HepG2 (cell line): ENCODE measurements around the gene ATP7B. TPM values are rescaled to one million over a fixed set of nuclear protein-coding genes. Genes with fewer than 3 reads are reported as not detected.
A peak's percentile ranks its signal among the peaks of the same experiment; 100 is the strongest.

ENCODE experiments used
- DMTF1 ChIP-seq: sonication (generic); formaldehyde crosslinking; IDR thresholded peaks from 2 replicates; pipeline ENCODE4 v1.4.0; 2020; ENCODE audit warnings: mild to moderate bottlenecking, missing genetic modification reagents
- GFI1 ChIP-seq: sonication (generic); formaldehyde crosslinking; IDR thresholded peaks from 2 replicates; pipeline ENCODE4 v1.5.0; 2020; ENCODE audit warnings: missing genetic modification reagents, mild to moderate bottlenecking, borderline replicate concordance
- MLXIP ChIP-seq: sonication (generic); formaldehyde crosslinking; IDR thresholded peaks from 2 replicates; pipeline ENCODE4 v1.9.0; 2021; ENCODE audit warnings: missing genetic modification reagents, borderline replicate concordance
- PCBP2 ChIP-seq: fragments of 200-400 bp; formaldehyde crosslinking; optimal IDR thresholded peaks from 2 replicates; pipeline ENCODE3; 2018; ENCODE audit warnings: low read length, low read depth; ENCODE audit not compliant: poor library complexity, severe bottlenecking
- PHF20 ChIP-seq: sonication (generic); formaldehyde crosslinking; IDR thresholded peaks from 2 replicates; pipeline ENCODE4 v1.5.0; 2020; ENCODE audit warnings: mild to moderate bottlenecking, missing genetic modification reagents
- RBFOX2 ChIP-seq: fragments of 200-400 bp; formaldehyde crosslinking; IDR thresholded peaks from 2 replicates; pipeline ENCODE4 v1.6.1; 2017; ENCODE audit warnings: low read depth, mild to moderate bottlenecking, low read length
- THAP8 ChIP-seq: sonication (generic); formaldehyde crosslinking; IDR thresholded peaks from 2 replicates; pipeline ENCODE4 v1.5.1; 2020; ENCODE audit warnings: missing genetic modification reagents, mild to moderate bottlenecking, borderline replicate concordance
- THRA ChIP-seq: sonication (generic); formaldehyde crosslinking; IDR thresholded peaks from 2 replicates; pipeline ENCODE4 v1.4.0; 2020; ENCODE audit warnings: missing genetic modification reagents, borderline replicate concordance
- ZBTB20 ChIP-seq: sonication (generic); formaldehyde crosslinking; IDR thresholded peaks from 2 replicates; pipeline ENCODE4 v1.8.1; 2023; ENCODE audit warnings: missing genetic modification reagents, low read depth, mild to moderate bottlenecking, borderline replicate concordance
- ZNF713 ChIP-seq: sonication (generic); formaldehyde crosslinking; IDR thresholded peaks from 2 replicates; pipeline ENCODE4 v1.4.0; 2020; ENCODE audit warnings: mild to moderate bottlenecking, missing genetic modification reagents
- ZSCAN29 ChIP-seq: sonication (generic); formaldehyde crosslinking; conservative IDR thresholded peaks from 2 replicates; pipeline ENCODE4 v1.4.0; 2020; ENCODE audit warnings: mild to moderate bottlenecking, missing genetic modification reagents
- polyA plus RNA-seq, 8 experiments: library from polyadenylated mRNA; depleted of rRNA in 3 of 8; stranded (reverse) in 7 of 8; unstranded in 1 of 8; fragments of >200 nt; fragmentation: Illumina TruSeq in 4 of 8; extraction: Trizol in 4 of 8; gene quantifications; 2 replicates each; pipeline versions ENCODE4 v1.2.1 to v1.2.3, GENCODE V29; 2011 to 2016; ENCODE audit warnings: low read depth in 4 of 8, missing spikeins in 1 of 8, mixed read lengths in 1 of 8; ENCODE audit not compliant: insufficient read depth in 1 of 8
- total RNA-seq, 5 experiments: library from RNA; depleted of rRNA; stranded (reverse); fragments of >200 nt; fragmentation: Illumina TruSeq; extraction: Trizol; gene quantifications; 2 replicates each; pipeline ENCODE4 v1.2.3, GENCODE V29; 2016; ENCODE audit warnings: low read depth in 1 of 5
- TF ChIP-seq, protein P1 (sequence below): sonication (generic); formaldehyde crosslinking; IDR thresholded peaks from 2 replicates; pipeline ENCODE4 v1.4.0; 2020; ENCODE audit warnings: mild to moderate bottlenecking, missing genetic modification reagents
- TF ChIP-seq, protein P2 (sequence below): sonication (generic); formaldehyde crosslinking; IDR thresholded peaks from 2 replicates; pipeline ENCODE4 v1.5.1; 2020; ENCODE audit warnings: mild to moderate bottlenecking, missing genetic modification reagents, moderate library complexity

The ATP7B gene
- total and polyA plus RNA-seq, 2 of the 13 experiments (the other 11 are each of a cell fraction or from before 2014, with no cell fraction given) = 31.8 to 57.4 TPM

- TF ChIP-seq MLXIP (no peak; the same call in 1 of the 2 replicates), ZNF713 (CRISPR knock-in tag) (0 out of 2 replicates have a peak, but pooled peaks have one; percentile 73), RBFOX2 (peak; percentile 99), PHF20 (CRISPR knock-in tag) (peak; percentile 73), THRA (CRISPR knock-in tag) (no peak), ZSCAN29 (CRISPR knock-in tag) (peak; percentile 91; the same call in 1 of the 2 replicates), PCBP2 (no peak), THAP8 (CRISPR knock-in tag) (peak; percentile 84), DMTF1 (CRISPR knock-in tag) (no peak), ZBTB20 (peak; percentile 65; the same call in 1 of the 2 replicates), GFI1 (CRISPR knock-in tag) (peak; percentile 75; the same call in 1 of the 2 replicates)
- TF ChIP-seq, protein P1, sequence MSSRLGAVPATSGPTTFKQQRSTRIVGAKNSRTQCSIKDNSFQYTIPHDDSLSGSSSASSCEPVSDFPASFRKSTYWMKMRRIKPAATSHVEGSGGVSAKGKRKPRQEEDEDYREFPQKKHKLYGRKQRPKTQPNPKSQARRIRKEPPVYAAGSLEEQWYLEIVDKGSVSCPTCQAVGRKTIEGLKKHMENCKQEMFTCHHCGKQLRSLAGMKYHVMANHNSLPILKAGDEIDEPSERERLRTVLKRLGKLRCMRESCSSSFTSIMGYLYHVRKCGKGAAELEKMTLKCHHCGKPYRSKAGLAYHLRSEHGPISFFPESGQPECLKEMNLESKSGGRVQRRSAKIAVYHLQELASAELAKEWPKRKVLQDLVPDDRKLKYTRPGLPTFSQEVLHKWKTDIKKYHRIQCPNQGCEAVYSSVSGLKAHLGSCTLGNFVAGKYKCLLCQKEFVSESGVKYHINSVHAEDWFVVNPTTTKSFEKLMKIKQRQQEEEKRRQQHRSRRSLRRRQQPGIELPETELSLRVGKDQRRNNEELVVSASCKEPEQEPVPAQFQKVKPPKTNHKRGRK (CRISPR knock-in tag) = no peak; the same call in 1 of the 2 replicates
- TF ChIP-seq, protein P2, sequence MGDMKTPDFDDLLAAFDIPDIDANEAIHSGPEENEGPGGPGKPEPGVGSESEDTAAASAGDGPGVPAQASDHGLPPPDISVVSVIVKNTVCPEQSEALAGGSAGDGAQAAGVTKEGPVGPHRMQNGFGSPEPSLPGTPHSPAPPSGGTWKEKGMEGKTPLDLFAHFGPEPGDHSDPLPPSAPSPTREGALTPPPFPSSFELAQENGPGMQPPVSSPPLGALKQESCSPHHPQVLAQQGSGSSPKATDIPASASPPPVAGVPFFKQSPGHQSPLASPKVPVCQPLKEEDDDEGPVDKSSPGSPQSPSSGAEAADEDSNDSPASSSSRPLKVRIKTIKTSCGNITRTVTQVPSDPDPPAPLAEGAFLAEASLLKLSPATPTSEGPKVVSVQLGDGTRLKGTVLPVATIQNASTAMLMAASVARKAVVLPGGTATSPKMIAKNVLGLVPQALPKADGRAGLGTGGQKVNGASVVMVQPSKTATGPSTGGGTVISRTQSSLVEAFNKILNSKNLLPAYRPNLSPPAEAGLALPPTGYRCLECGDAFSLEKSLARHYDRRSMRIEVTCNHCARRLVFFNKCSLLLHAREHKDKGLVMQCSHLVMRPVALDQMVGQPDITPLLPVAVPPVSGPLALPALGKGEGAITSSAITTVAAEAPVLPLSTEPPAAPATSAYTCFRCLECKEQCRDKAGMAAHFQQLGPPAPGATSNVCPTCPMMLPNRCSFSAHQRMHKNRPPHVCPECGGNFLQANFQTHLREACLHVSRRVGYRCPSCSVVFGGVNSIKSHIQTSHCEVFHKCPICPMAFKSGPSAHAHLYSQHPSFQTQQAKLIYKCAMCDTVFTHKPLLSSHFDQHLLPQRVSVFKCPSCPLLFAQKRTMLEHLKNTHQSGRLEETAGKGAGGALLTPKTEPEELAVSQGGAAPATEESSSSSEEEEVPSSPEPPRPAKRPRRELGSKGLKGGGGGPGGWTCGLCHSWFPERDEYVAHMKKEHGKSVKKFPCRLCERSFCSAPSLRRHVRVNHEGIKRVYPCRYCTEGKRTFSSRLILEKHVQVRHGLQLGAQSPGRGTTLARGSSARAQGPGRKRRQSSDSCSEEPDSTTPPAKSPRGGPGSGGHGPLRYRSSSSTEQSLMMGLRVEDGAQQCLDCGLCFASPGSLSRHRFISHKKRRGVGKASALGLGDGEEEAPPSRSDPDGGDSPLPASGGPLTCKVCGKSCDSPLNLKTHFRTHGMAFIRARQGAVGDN (CRISPR knock-in tag) = peak; percentile 96
Observed at GRCh38 chr13:52011632-52012511, 622 bp upstream of the ATP7B start, which contains the start of gene ALG11 (continued).
